ENCODE measurements around the gene GATA2. TPM values are rescaled to one million over a fixed set of nuclear protein-coding genes. Genes with fewer than 3 reads are reported as not detected.

Gene GATA2
- total and polyA plus RNA-seq, 2 of the 8 experiments (the other 6 are each of a cell fraction or from before 2014, with no cell fraction given) = 0.03 to 0.30 TPM

DNA sequence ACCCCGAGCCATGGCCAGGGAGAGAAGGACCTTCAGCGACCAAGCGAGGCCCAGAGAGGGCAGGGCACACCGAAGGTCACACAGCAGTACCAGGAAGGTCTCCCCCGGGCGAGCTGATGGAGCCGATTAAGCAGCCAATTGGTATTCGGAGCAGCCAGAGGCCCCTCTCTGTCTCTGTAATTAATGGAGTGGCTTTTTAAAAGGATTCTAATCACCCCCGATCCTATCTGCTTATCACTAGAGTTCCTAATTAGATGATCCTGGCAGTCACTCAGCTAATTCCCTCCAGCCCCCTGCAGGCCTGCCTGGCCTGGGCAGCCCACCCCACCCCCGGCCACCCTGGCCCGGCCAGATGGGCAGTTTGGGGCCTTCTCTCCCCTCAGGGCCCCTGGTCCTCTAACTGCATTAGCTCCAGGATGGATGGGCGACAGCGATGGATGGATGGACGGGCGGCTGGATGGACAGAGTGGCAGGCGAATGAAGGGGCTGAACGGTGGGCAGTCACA is 24.7 kb downstream of the GATA2 start (continued):
- TF ChIP-seq BACH1 (IDR thresholded peaks at IDR 0.05; ENCODE audit: low read length) = no peak
